Measurements from ENCODE around the gene ATXN7L2.

GRCh38 chr1:109454497-109455133, 29.1 kb upstream of the ATXN7L2 start:
- TF ChIP-seq CTCF (IDR thresholded peaks at IDR 0.05) (no peak), POLR2A (IDR thresholded peaks at IDR 0.05) (no peak)
